ENCODE measurements around the gene CHRDL1. TPM values are rescaled to one million over a fixed set of nuclear protein-coding genes. Genes with fewer than 3 reads are reported as not detected.

The CHRDL1 gene
- total and polyA plus RNA-seq, 2 of the 13 experiments (the other 11 are each of a cell fraction or from before 2014, with no cell fraction given): not detected

DNA sequence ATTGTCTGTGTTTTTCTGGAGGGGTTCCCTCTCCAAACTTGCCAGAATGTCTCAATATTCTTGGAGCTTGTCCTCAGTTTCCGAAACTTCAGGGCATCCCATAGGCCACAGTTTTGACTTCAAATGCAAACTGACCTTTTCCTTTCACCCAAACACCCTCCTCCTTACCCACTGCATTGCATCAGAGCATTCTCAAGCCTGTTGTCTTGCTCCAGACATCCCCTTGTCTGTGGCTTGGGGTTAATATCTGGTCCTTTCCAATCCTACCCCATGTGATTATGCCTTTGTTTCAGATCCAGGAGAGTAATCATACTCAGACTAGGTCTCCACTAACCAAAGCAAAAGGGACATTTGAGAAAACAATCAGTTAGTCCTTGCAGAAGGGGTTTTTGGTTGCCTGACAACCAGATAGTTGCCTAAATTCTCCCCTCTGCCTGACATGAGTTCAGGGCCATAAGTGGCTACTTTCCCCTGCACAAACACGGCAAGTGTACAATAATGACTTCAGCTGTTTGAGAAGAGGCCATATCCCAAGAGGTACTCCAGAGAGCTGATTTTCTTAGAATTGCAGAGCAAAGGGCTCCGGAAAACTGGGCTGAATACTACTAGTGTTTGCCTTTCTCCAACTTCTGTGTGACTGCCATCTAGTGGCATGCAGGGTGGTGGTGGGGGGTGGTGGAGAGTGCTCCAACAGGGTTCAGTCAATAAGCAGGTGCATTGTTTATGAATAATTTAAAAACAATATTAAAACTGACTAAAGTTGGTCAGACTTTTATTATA, 130.2 kb downstream of the CHRDL1 start:
- intact Hi-C loops (cut with micrococcal nuclease; ENCODE audit: unreplicated experiment): loop anchor here (1.0 kb wide), 1 partner anchor 215 kb away; no protein-coding TSS in a partner anchor
- FAIRE-seq: peak; percentile 72
- H3K4me1 ChIP-seq (ENCODE audit: insufficient read depth, low read length): peaks cover 5% of the 10 kb centered on the region; the same call in 1 of the 2 replicates
- no peaks in the 10 kb centered on the region for H3K36me3 ChIP-seq (replicated peaks in 1 of 2; ENCODE audit: control insufficient read depth in 1 of 2, insufficient read depth in 2 of 2, low read length in 2 of 2)
- H3K9me3 ChIP-seq (ENCODE audit: low read length): no peaks in the 10 kb centered on the region
- H3K79me2 ChIP-seq (ENCODE audit: insufficient read depth, low read length): no peaks in the 10 kb centered on the region
- in situ Hi-C loops (cut with HindIII; ENCODE audit: extremely low pct_ligation_motif_present, low pct_unique_long_range_greater_than_20kb): no loop called here
- no peak overlapping the region for H3K9ac ChIP-seq (ENCODE audit: insufficient read depth, low read depth, low read length)
- BruUV-seq (replicated peaks): no TSS peak
- peak; percentile 86 for ATAC-seq
- H3K4me3 ChIP-seq (replicated peaks in 1 of 3; ENCODE audit: insufficient read depth in 1 of 3, low read depth in 2 of 3, low read length in 3 of 3): no peak overlapping the region
- peak; percentile 7 for DNase-seq (ENCODE audit: low spot score)
- 13% methylated on average over 3 of the region's 3 CpGs for WGBS (ENCODE audit: low lambda C conversion rate)
- no peaks in the 10 kb centered on the region for H4K20me1 ChIP-seq (ENCODE audit: insufficient read depth, low read length)
- no peak overlapping the region for H2AFZ ChIP-seq (ENCODE audit: low read length)
- ChIA-PET CTCF (ENCODE audit: low intra/inter-chr PET ratio, low total read pairs) (interaction anchor here (1.2 to 1.6 kb wide), 2 partner anchors 215 to 216 kb away, joined by 3 to 4 read pairs; no protein-coding TSS in a partner anchor), POLR2A (no interaction called here)
- TF ChIP-seq, protein P1, sequence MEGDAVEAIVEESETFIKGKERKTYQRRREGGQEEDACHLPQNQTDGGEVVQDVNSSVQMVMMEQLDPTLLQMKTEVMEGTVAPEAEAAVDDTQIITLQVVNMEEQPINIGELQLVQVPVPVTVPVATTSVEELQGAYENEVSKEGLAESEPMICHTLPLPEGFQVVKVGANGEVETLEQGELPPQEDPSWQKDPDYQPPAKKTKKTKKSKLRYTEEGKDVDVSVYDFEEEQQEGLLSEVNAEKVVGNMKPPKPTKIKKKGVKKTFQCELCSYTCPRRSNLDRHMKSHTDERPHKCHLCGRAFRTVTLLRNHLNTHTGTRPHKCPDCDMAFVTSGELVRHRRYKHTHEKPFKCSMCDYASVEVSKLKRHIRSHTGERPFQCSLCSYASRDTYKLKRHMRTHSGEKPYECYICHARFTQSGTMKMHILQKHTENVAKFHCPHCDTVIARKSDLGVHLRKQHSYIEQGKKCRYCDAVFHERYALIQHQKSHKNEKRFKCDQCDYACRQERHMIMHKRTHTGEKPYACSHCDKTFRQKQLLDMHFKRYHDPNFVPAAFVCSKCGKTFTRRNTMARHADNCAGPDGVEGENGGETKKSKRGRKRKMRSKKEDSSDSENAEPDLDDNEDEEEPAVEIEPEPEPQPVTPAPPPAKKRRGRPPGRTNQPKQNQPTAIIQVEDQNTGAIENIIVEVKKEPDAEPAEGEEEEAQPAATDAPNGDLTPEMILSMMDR (CRISPR knock-in tag; IDR thresholded peaks at IDR 0.05): peak; percentile 57
- TF ChIP-seq PCBP1 (IDR thresholded peaks at IDR 0.05; ENCODE audit: borderline replicate concordance, low read depth, low read length): no peak
- no peak for TF ChIP-seq MYNN (CRISPR knock-in tag; IDR thresholded peaks at IDR 0.05; ENCODE audit: low read depth)
- TF ChIP-seq, protein P2, sequence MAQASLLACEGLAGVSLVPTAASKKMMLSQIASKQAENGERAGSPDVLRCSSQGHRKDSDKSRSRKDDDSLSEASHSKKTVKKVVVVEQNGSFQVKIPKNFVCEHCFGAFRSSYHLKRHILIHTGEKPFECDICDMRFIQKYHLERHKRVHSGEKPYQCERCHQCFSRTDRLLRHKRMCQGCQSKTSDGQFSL (CRISPR knock-in tag; IDR thresholded peaks at IDR 0.05): peak; percentile 70; the same call in 1 of the 2 replicates
- no peak for TF ChIP-seq FOXO1 (CRISPR knock-in tag; IDR thresholded peaks at IDR 0.05)
- TF ChIP-seq ZNF546 (CRISPR knock-in tag; conservative IDR thresholded peaks at IDR 0.05): no peak
- TF ChIP-seq CEBPB (IDR thresholded peaks at IDR 0.05; ENCODE audit: borderline replicate concordance, low read depth, low read length): no peak
- TF ChIP-seq HNRNPK (IDR thresholded peaks at IDR 0.05; ENCODE audit: low read depth, low read length, poor library complexity, severe bottlenecking): no peak
- no peak for TF ChIP-seq BORCS8-MEF2B (CRISPR knock-in tag; IDR thresholded peaks at IDR 0.05)
- no peak for TF ChIP-seq PHB2 (IDR thresholded peaks at IDR 0.05; ENCODE audit: partially characterized antibody)
- TF ChIP-seq STAG1 (CRISPR knock-in tag; IDR thresholded peaks at IDR 0.05): peak; percentile 21; the same call in 1 of the 2 replicates
- H3K27me3 ChIP-seq (ENCODE audit: control insufficient read depth in 1 of 2, insufficient read depth in 2 of 2, low read length in 2 of 2): no peaks in the 10 kb centered on the region
- no peak overlapping the region for H3K4me2 ChIP-seq (ENCODE audit: low read depth, low read length)
- no peak overlapping the region for H3K27ac ChIP-seq (ENCODE audit: extremely low read length, insufficient read depth, low read length)
